ENCODE data around the gene TARP.

The TARP gene

DNA sequence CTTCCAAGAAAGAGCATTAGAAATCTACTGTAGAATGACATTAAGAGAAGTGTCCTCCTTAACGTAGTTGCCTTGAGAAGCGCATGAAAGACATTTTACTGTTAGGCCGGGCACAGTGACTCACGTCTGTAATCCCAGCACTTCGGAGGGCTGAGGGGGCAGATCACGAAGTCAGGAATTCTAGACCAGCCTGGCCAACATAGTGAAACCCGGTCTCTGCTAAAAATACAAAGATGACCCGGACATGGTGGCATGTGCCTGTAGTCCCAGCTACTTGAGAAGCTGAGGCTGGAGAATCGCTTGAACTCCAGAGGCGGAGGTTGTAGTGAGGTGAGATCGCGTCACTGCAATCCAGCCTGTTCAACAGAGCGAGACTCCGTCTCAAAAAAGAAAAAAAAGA, 28.9 kb downstream of the TARP start:
- H3K4me3 ChIP-seq (ENCODE audit: insufficient read depth, low read depth, low read length) = no peak overlapping the region
- no peak overlapping the region for H3K56ac ChIP-seq (ENCODE audit: extremely low read depth, insufficient read depth, low read length)
- in situ Hi-C loops (cut with MboI; ENCODE audit: low sequenced_read_pairs) = no loop called here
- POLR2A ChIA-PET (ENCODE audit: unreplicated experiment) = no interaction called here
- no peak overlapping the region for H4K8ac ChIP-seq (ENCODE audit: low read depth in 2 of 2, low read length in 2 of 2)
- no peak overlapping the region for H3K27ac ChIP-seq (ENCODE audit: insufficient read depth, low read length)
- no peaks in the 10 kb centered on the region for H3K79me1 ChIP-seq (ENCODE audit: low read depth in 1 of 2, low read length in 2 of 2)
- WGBS, 2 experiments (ENCODE audit: extremely low coverage in 2 of 2, insufficient read length in 1 of 2) = 82% methylated on average over 6 of the region's 14 CpGs; no CpG with 5 or more reads in 1 of the 2 experiments
- DNase-seq = no peak
- dilution Hi-C loops (cut with HindIII; ENCODE audit: low sequenced_read_pairs, unreplicated experiment) = no loop called here
- H2AK5ac ChIP-seq (ENCODE audit: low read depth, low read length) = no peak overlapping the region
- intact Hi-C loops (cut with micrococcal nuclease) = no loop called here
- H3K4ac ChIP-seq (ENCODE audit: low read depth, low read length) = no peak overlapping the region
- no peaks in the 10 kb centered on the region for H3K36me3 ChIP-seq (ENCODE audit: control insufficient read depth, insufficient read depth, low read length)
- no peak overlapping the region for H3K14ac ChIP-seq (replicated peaks; ENCODE audit: low read depth, low read length)
- H2BK15ac ChIP-seq (ENCODE audit: low read depth, low read length) = no peak overlapping the region
- CTCF ChIA-PET = no interaction called here
- no peak overlapping the region for H3K4me2 ChIP-seq (ENCODE audit: low read depth, low read length)
- H3K23ac ChIP-seq (ENCODE audit: low read depth, low read length) = no peak overlapping the region
- H3K4me1 ChIP-seq (ENCODE audit: control insufficient read depth, insufficient read depth, low read length) = no peaks in the 10 kb centered on the region
- TF ChIP-seq NFE2L2 (IDR thresholded peaks at IDR 0.05; ENCODE audit: low read depth, low read length) (no peak), CHD1 (IDR thresholded peaks at IDR 0.05; ENCODE audit: low read depth, low read length) (no peak)
- H3K9me3 ChIP-seq (ENCODE audit: control insufficient read depth, insufficient read depth, low read length) = no peaks in the 10 kb centered on the region
- H2BK20ac ChIP-seq (ENCODE audit: low read depth, low read length) = no peak overlapping the region
- no peak overlapping the region for H2AFZ ChIP-seq (replicated peaks; ENCODE audit: low read length, poor library complexity)
- ATAC-seq (ENCODE audit: low read depth) = no peak
- H3K9ac ChIP-seq (ENCODE audit: low read depth, low read length) = no peak overlapping the region
- no peaks in the 10 kb centered on the region for H4K20me1 ChIP-seq (ENCODE audit: insufficient read depth, low read length)
- no peak overlapping the region for H3K18ac ChIP-seq (ENCODE audit: low read depth, low read length)
- H4K91ac ChIP-seq (ENCODE audit: insufficient read depth, low read depth, low read length) = no peak overlapping the region
- H4K5ac ChIP-seq (ENCODE audit: low read depth, low read length) = no peak overlapping the region
- H2AK9ac ChIP-seq (replicated peaks; ENCODE audit: low read depth, low read length, poor library complexity) = no peak overlapping the region
- H2BK5ac ChIP-seq (ENCODE audit: low read depth, low read length, poor library complexity, severe bottlenecking) = no peak overlapping the region
- H2BK120ac ChIP-seq (ENCODE audit: low read depth, low read length) = no peak overlapping the region
- H3K9me1 ChIP-seq (ENCODE audit: insufficient read depth, low read length) = no peaks in the 10 kb centered on the region
- H3K27me3 ChIP-seq (ENCODE audit: control insufficient read depth, insufficient read depth, low read length) = peaks cover 4% of the 10 kb centered on the region; the same call in 1 of the 2 replicates
- BruUV-seq (replicated peaks) = no TSS peak
